Measurements from ENCODE around the gene SNCAIP. TPM values are rescaled to one million over a fixed set of nuclear protein-coding genes. Genes with fewer than 3 reads are reported as not detected.

SNCAIP gene
- total RNA-seq, 5 donors from 2014 or later (not counting 1 experiment from before 2014, with no cell fraction given) = not detected

DNA sequence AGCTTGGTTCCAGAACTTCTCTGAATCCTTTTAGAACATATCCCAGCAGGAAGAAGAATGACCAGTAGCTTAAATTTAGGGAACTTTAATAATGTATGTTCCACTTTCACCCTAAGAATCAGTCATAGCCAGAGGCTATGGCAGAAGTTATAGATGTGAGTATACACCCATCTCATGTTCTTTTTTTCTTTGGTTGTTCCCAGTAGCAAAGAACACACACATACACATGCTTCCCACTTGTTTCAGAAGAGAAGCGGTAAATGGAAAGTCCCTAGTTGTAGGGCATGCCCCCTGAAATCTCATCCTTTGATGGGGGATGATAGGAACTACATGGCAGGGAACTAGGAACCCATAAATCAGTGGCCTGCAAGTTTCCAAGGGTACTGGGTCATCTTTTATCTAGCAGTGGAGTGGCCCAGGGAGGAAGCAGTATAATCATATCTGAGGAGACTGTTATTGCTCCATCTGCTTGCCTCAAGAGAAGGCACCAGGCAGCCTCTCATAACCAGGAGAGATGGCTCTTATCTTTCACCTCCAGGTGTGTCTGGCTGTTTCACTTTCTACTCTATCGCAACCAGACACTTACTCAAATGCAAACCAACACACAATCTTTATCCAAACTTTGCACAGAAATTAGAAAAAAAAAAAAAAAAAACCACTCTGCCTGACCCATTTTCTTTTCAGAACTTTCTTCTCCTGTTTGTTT lies 109.5 kb downstream of the SNCAIP start:
- no peak overlapping the region for H3K4me3 ChIP-seq (ENCODE audit: control insufficient read depth in 1 of 2, extremely low read depth in 1 of 2, low read length in 1 of 2)
- no peak overlapping the region for H3K27ac ChIP-seq (ENCODE audit: low read length)
- no CpG with 5 or more reads among the region's 2 CpGs for WGBS (ENCODE audit: insufficient coverage)
- H3K27me3 ChIP-seq (replicated peaks in 1 of 2; ENCODE audit: control insufficient read depth in 2 of 2, extremely low read depth in 1 of 2, insufficient read depth in 2 of 2, low read length in 1 of 2) = no peaks in the 10 kb centered on the region
- H3K36me3 ChIP-seq (ENCODE audit: control insufficient read depth in 2 of 2, extremely low read depth in 1 of 2, insufficient read depth in 1 of 2, low read length in 1 of 2) = no peaks in the 10 kb centered on the region
- CTCF ChIA-PET = no interaction called here
- no peaks in the 10 kb centered on the region for H3K4me1 Mint-ChIP-seq
- no peak for ATAC-seq (replicated peaks in 1 of 4)
- no peaks in the 10 kb centered on the region for H3K36me3 Mint-ChIP-seq
- H3K27ac Mint-ChIP-seq = no peak overlapping the region
- POLR2A ChIA-PET = no interaction called here
- H3K4me1 ChIP-seq (ENCODE audit: control insufficient read depth in 1 of 2, extremely low read depth in 1 of 2, insufficient read depth in 2 of 2, low read length in 2 of 2) = no peaks in the 10 kb centered on the region
- H3K9me3 ChIP-seq = no peaks in the 10 kb centered on the region
- DNase-seq = no peak
- peaks cover 6% of the 10 kb centered on the region in 2 donors for H3K27me3 Mint-ChIP-seq
- H3K9me3 Mint-ChIP-seq = peaks cover 0 to 3% (median 0%) of the 10 kb centered on the region in 3 donors
- H3K4me3 Mint-ChIP-seq = no peak overlapping the region

DNA sequence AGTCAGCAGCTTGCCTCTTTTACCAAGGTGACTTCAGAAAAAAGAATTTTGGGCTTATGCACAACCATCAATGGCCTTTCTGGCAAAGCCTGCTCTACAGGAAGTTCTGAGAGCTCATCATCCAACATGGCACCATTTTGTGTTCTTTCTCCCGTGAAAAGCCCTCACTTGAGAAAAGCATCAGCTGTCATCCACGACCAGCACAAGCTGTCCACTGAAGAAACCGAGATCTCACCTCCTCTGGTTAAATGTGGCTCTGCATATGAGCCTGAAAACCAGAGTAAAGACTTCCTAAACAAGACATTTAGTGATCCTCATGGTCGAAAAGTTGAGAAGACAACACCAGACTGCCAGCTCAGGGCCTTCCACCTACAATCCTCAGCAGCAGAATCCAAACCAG lies 111.2 kb downstream of the SNCAIP start:
- CTCF ChIA-PET = no interaction called here
- H3K36me3 ChIP-seq (ENCODE audit: control insufficient read depth in 2 of 2, extremely low read depth in 1 of 2, insufficient read depth in 1 of 2, low read length in 1 of 2) = no peaks in the 10 kb centered on the region
- H3K36me3 Mint-ChIP-seq = no peaks in the 10 kb centered on the region
- DNase-seq (no peak), ATAC-seq (replicated peaks in 1 of 4) (no peak)
- H3K27me3 ChIP-seq (replicated peaks in 1 of 2; ENCODE audit: control insufficient read depth in 2 of 2, extremely low read depth in 1 of 2, insufficient read depth in 2 of 2, low read length in 1 of 2) = no peaks in the 10 kb centered on the region
- H3K4me1 Mint-ChIP-seq = no peaks in the 10 kb centered on the region
- H3K4me3 ChIP-seq (ENCODE audit: control insufficient read depth in 1 of 2, extremely low read depth in 1 of 2, low read length in 1 of 2) = no peak overlapping the region
- H3K9me3 Mint-ChIP-seq = peaks cover 0 to 3% (median 0%) of the 10 kb centered on the region in 3 donors
- POLR2A ChIA-PET = no interaction called here
- H3K27ac ChIP-seq (ENCODE audit: low read length) = no peak overlapping the region
- no peaks in the 10 kb centered on the region for H3K9me3 ChIP-seq
- WGBS (ENCODE audit: insufficient coverage) = 59% methylated on average over 4 of the region's 4 CpGs
- H3K27ac Mint-ChIP-seq = no peak overlapping the region
- peaks cover 2 to 6% of the 10 kb centered on the region in 2 donors for H3K27me3 Mint-ChIP-seq
- H3K4me3 Mint-ChIP-seq = no peak overlapping the region
- no peaks in the 10 kb centered on the region for H3K4me1 ChIP-seq (ENCODE audit: control insufficient read depth in 1 of 2, extremely low read depth in 1 of 2, insufficient read depth in 2 of 2, low read length in 2 of 2)

DNA sequence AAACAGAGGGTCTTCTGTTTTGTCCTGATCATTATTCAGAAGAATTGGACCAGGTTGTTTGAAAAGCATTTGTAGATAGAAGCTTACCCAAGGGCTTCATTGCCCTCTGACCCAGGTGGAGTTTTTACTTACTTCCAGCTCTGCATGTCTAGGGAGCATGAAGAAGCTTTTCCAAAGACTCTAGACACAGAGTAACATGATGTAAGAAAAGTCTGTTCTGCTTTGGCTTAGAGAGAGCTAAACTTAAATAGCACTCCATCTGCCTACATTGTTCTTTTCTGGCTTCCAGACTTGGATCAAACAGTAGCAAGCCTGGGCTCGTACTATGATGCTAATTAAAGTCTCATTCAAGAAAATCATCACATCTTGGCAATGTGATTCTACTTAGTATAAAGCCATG lies 112.1 kb downstream of the SNCAIP start:
- Mint-ChIP-seq H3K27ac (no peak overlapping the region), H3K4me1 (no peaks in the 10 kb centered on the region), H3K36me3 (no peaks in the 10 kb centered on the region), H3K27me3 (peaks cover 0 to under 1% of the 10 kb centered on the region in 2 donors), H3K9me3 (peaks cover 2 to 7% (median 3%) of the 10 kb centered on the region in 3 donors), H3K4me3 (no peak overlapping the region)
- Histone ChIP-seq H3K36me3 (ENCODE audit: control insufficient read depth in 2 of 2, extremely low read depth in 1 of 2, insufficient read depth in 1 of 2, low read length in 1 of 2) (no peaks in the 10 kb centered on the region), H3K4me3 (ENCODE audit: control insufficient read depth in 1 of 2, extremely low read depth in 1 of 2, low read length in 1 of 2) (no peak overlapping the region), H3K27ac (ENCODE audit: low read length) (no peak overlapping the region), H3K9me3 (no peaks in the 10 kb centered on the region), H3K4me1 (ENCODE audit: control insufficient read depth in 1 of 2, extremely low read depth in 1 of 2, insufficient read depth in 2 of 2, low read length in 2 of 2) (no peaks in the 10 kb centered on the region), H3K27me3 (replicated peaks in 1 of 2; ENCODE audit: control insufficient read depth in 2 of 2, extremely low read depth in 1 of 2, insufficient read depth in 2 of 2, low read length in 1 of 2) (no peaks in the 10 kb centered on the region)
- ChIA-PET CTCF (no interaction called here), POLR2A (no interaction called here)
- no peak for DNase-seq
- no CpG with 5 or more reads among the region's 1 CpG for WGBS (ENCODE audit: insufficient coverage)
- no peak for ATAC-seq (replicated peaks in 1 of 4)

DNA sequence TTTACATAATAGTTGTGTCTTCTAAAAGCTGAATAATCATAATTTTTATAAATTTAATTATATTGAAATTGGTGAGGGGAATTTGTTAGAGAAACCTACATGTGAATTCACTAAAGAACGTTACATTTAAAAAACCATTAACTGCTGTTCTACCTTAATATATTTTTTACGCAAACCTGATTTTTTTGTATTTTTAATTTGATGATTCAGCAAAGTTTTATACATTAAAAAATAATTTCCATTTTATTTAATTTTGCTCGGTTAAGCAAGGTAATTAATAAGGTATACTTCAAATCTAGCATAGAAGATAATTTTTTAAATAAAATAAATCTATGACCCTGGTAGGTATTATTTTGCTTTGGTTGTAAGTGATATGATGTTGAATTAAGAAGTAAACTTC lies 114.3 kb downstream of the SNCAIP start:
- H3K4me3 Mint-ChIP-seq = no peak overlapping the region
- WGBS (ENCODE audit: insufficient coverage) = no CpG with 5 or more reads among the region's 3 CpGs
- POLR2A ChIA-PET = no interaction called here
- Histone ChIP-seq H3K27me3 (replicated peaks in 1 of 2; ENCODE audit: control insufficient read depth in 2 of 2, extremely low read depth in 1 of 2, insufficient read depth in 2 of 2, low read length in 1 of 2) (no peaks in the 10 kb centered on the region), H3K27ac (ENCODE audit: low read length) (no peak overlapping the region), H3K9me3 (no peaks in the 10 kb centered on the region), H3K36me3 (ENCODE audit: control insufficient read depth in 2 of 2, extremely low read depth in 1 of 2, insufficient read depth in 1 of 2, low read length in 1 of 2) (no peaks in the 10 kb centered on the region), H3K4me1 (ENCODE audit: control insufficient read depth in 1 of 2, extremely low read depth in 1 of 2, insufficient read depth in 2 of 2, low read length in 2 of 2) (no peaks in the 10 kb centered on the region), H3K4me3 (ENCODE audit: control insufficient read depth in 1 of 2, extremely low read depth in 1 of 2, low read length in 1 of 2) (no peak overlapping the region)
- DNase-seq (no peak), ATAC-seq (replicated peaks in 1 of 4) (no peak)
- peaks cover 2 to 7% (median 3%) of the 10 kb centered on the region in 3 donors for H3K9me3 Mint-ChIP-seq
- no peaks in the 10 kb centered on the region for H3K4me1 Mint-ChIP-seq
- no peak overlapping the region for H3K27ac Mint-ChIP-seq
- CTCF ChIA-PET = no interaction called here
- H3K36me3 Mint-ChIP-seq = no peaks in the 10 kb centered on the region
- no peaks in the 10 kb centered on the region for H3K27me3 Mint-ChIP-seq

DNA sequence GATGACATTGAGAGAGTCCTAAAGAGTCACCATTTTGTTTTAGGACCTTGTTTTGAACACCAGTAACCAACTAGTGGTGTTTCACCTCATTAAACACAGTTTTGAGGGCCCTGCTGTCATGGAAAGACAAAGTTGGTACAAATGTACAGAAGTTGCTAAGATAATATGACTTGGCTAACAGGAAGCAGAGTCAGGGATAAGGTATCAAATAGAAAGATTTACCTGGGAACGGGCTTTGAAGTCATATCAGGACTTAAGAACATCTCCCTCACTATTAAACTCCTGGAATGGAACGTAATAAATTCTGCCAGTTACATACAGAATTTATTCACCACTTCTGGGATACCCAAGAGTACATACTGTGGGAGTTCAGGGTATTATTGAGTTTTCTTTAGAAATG lies 115.6 kb downstream of the SNCAIP start:
- no CpG with 5 or more reads among the region's 2 CpGs for WGBS (ENCODE audit: insufficient coverage)

DNA sequence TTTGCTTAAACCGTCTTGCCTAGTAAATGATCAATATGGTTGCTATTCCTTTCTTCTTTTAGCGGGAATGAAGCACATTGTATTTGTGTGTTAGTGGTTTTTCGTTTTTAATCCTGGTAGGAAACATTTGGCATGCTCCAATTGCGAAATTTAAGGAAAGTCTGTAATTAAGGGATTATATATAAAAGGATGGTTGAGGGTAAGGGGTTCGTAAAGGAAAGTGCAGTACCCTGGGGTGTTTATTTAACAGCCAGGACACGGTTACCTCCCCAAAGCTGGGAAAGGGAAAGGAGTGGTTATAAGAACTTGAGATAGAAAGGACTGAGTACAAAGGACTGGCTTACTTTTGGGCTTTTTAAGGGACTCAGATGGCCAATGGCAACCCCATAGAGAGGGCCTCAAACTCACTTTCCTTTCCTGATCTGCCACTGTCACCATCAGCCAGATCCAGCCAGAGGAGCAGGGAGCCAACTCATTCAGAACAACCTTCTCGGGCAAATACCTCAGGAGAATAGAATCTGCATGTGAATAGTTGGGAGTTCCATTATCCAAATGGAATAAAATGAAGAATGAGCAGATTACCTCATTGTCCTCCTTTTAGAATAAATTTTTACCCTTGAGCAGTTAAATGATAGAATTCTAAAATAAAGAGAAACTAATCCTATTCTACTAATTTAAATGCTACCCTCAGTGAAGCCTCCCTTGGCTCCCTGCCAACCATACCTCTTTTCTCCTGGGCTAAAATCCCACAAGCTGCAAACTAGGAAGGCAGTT lies 117.7 kb downstream of the SNCAIP start:
- no peak overlapping the region for H3K27ac Mint-ChIP-seq
- Histone ChIP-seq H3K27ac (ENCODE audit: low read length) (no peak overlapping the region), H3K9me3 (no peaks in the 10 kb centered on the region), H3K27me3 (replicated peaks in 1 of 2; ENCODE audit: control insufficient read depth in 2 of 2, extremely low read depth in 1 of 2, insufficient read depth in 2 of 2, low read length in 1 of 2) (no peaks in the 10 kb centered on the region), H3K36me3 (ENCODE audit: control insufficient read depth in 2 of 2, extremely low read depth in 1 of 2, insufficient read depth in 1 of 2, low read length in 1 of 2) (no peaks in the 10 kb centered on the region), H3K4me1 (ENCODE audit: control insufficient read depth in 1 of 2, extremely low read depth in 1 of 2, insufficient read depth in 2 of 2, low read length in 2 of 2) (no peaks in the 10 kb centered on the region), H3K4me3 (ENCODE audit: control insufficient read depth in 1 of 2, extremely low read depth in 1 of 2, low read length in 1 of 2) (no peak overlapping the region)
- 75% methylated on average over 5 of the region's 7 CpGs for WGBS (ENCODE audit: insufficient coverage)
- H3K4me1 Mint-ChIP-seq = no peaks in the 10 kb centered on the region
- no peak overlapping the region for H3K4me3 Mint-ChIP-seq
- DNase-seq (no peak), ATAC-seq (replicated peaks in 1 of 4) (no peak)
- POLR2A ChIA-PET = no interaction called here
- H3K27me3 Mint-ChIP-seq = peaks cover 0 to 4% of the 10 kb centered on the region in 2 donors
- no peaks in the 10 kb centered on the region for H3K36me3 Mint-ChIP-seq
- CTCF ChIA-PET = no interaction called here
- peaks cover 2 to 4% (median 3%) of the 10 kb centered on the region in 3 donors for H3K9me3 Mint-ChIP-seq

More for the DNA sequence above, 115.6 kb downstream of the SNCAIP start:
- H3K4me3 Mint-ChIP-seq = no peak overlapping the region
- H3K27me3 Mint-ChIP-seq = no peaks in the 10 kb centered on the region
- no peak for DNase-seq
- no peaks in the 10 kb centered on the region for H3K36me3 ChIP-seq (ENCODE audit: control insufficient read depth in 2 of 2, extremely low read depth in 1 of 2, insufficient read depth in 1 of 2, low read length in 1 of 2)
- peaks cover 2 to 7% (median 3%) of the 10 kb centered on the region in 3 donors for H3K9me3 Mint-ChIP-seq
- H3K4me1 ChIP-seq (ENCODE audit: control insufficient read depth in 1 of 2, extremely low read depth in 1 of 2, insufficient read depth in 2 of 2, low read length in 2 of 2) = no peaks in the 10 kb centered on the region
- H3K27ac ChIP-seq (ENCODE audit: low read length) = no peak overlapping the region
- CTCF ChIA-PET = no interaction called here
- POLR2A ChIA-PET = no interaction called here
- no peaks in the 10 kb centered on the region for H3K27me3 ChIP-seq (replicated peaks in 1 of 2; ENCODE audit: control insufficient read depth in 2 of 2, extremely low read depth in 1 of 2, insufficient read depth in 2 of 2, low read length in 1 of 2)
- H3K36me3 Mint-ChIP-seq = no peaks in the 10 kb centered on the region
- no peaks in the 10 kb centered on the region for H3K4me1 Mint-ChIP-seq
- H3K4me3 ChIP-seq (ENCODE audit: control insufficient read depth in 1 of 2, extremely low read depth in 1 of 2, low read length in 1 of 2) = no peak overlapping the region
- H3K27ac Mint-ChIP-seq = no peak overlapping the region
- H3K9me3 ChIP-seq = no peaks in the 10 kb centered on the region
- ATAC-seq (replicated peaks in 1 of 4) = no peak

All from T-cell (primary cell).